Upper lobe of right lung (tissue), 1 donor: ENCODE measurements around the gene SLC22A1. TPM values are rescaled to one million over a fixed set of nuclear protein-coding genes. Genes with fewer than 3 reads are reported as not detected.
A peak's percentile ranks its signal among the peaks of the same experiment; 100 is the strongest.

ENCODE experiments used
- ATAC-seq: fragments of 200-7000 bp; cut with Tn5 transposase; one replicate; pipeline ENCODE4 v1.9.1; 2020; ENCODE audit warnings: mild to moderate bottlenecking, moderate library complexity
- DNase-seq: peaks from one replicate; pipeline ENCODE4 v3.0.0-alpha.2; 2020
- H3K27ac ChIP-seq: fragments of 200-600 bp; one replicate; pipeline ENCODE4 v1.8.0; 2022
- H3K27me3 ChIP-seq: fragments of 200-600 bp; one replicate; pipeline ENCODE4 v1.8.0; 2022; ENCODE audit warnings: mild to moderate bottlenecking
- H3K36me3 ChIP-seq: fragments of 200-600 bp; one replicate; pipeline ENCODE4 v1.8.0; 2022
- H3K4me1 ChIP-seq: fragments of 200-600 bp; one replicate; pipeline ENCODE4 v1.8.0; 2022
- H3K4me3 ChIP-seq: fragments of 200-600 bp; one replicate; pipeline ENCODE4 v1.8.0; 2022; ENCODE audit warnings: mild to moderate bottlenecking
- H3K9me3 ChIP-seq: fragments of 200-600 bp; one replicate; pipeline ENCODE4 v1.8.0; 2022
- CTCF ChIP-seq: fragments of 200-600 bp; IDR thresholded peaks from one replicate; pipeline ENCODE4 v1.8.0; 2022; ENCODE audit warnings: antibody characterized with exemption
- intact Hi-C: fragments of 100-400 bp; cut with DNase I; formaldehyde crosslinking; loops from one replicate; pipeline ENCODE4 v1.11.0; 2022
- total RNA-seq: library from RNA; stranded (reverse); fragmentation: NEBNext Ultra II Directional; extraction: Animal tissue kit (Norgen Biotek cat#: 25700); gene quantifications from one replicate; pipeline ENCODE4 v1.2.1, GENCODE V29; 2021
- donor health status: DM: no; HTN: yes; CAD: no; lungs with severe emphysema.

Gene SLC22A1
- total RNA-seq, 1 donor from 2014 or later, result 2.7 TPM

GRCh38 chr6:160084198-160084776 is 37.3 kb upstream of the SLC22A1 start:
- intact Hi-C loops, result no loop called here
- ATAC-seq (no peak), DNase-seq (no peak)
- peaks cover 96% of the 10 kb centered on the region for H3K36me3 ChIP-seq
- H3K4me3 ChIP-seq, result no peak overlapping the region
- no peak for TF ChIP-seq CTCF
- no peak overlapping the region for H3K27ac ChIP-seq
- H3K27me3 ChIP-seq, result no peaks in the 10 kb centered on the region
- no peaks in the 10 kb centered on the region for H3K9me3 ChIP-seq
- no peaks in the 10 kb centered on the region for H3K4me1 ChIP-seq

- Histone ChIP-seq H3K4me3 (no peak overlapping the region), H3K4me1 (no peaks in the 10 kb centered on the region), H3K27me3 (no peaks in the 10 kb centered on the region), H3K27ac (no peak overlapping the region), H3K36me3 (peaks cover 96% of the 10 kb centered on the region), H3K9me3 (no peaks in the 10 kb centered on the region)
- DNase-seq (no peak), ATAC-seq (no peak)
- TF ChIP-seq CTCF, result no peak
- intact Hi-C loops, result no loop called here
These were observed 36.4 kb upstream of the SLC22A1 start for GRCh38 chr6:160085226-160085625.

GRCh38 chr6:160085713-160086505 is 35.7 kb upstream of the SLC22A1 start:
- no peaks in the 10 kb centered on the region for H3K4me1 ChIP-seq
- no peak overlapping the region for H3K27ac ChIP-seq
- H3K9me3 ChIP-seq, result no peaks in the 10 kb centered on the region
- intact Hi-C loops, result no loop called here
- no peaks in the 10 kb centered on the region for H3K27me3 ChIP-seq
- DNase-seq (no peak), ATAC-seq (peak; percentile 61)
- TF ChIP-seq CTCF, result no peak
- peaks cover 95% of the 10 kb centered on the region for H3K36me3 ChIP-seq
- no peak overlapping the region for H3K4me3 ChIP-seq

- Histone ChIP-seq H3K36me3 (peaks cover 95% of the 10 kb centered on the region), H3K27ac (no peak overlapping the region), H3K4me1 (no peaks in the 10 kb centered on the region), H3K4me3 (no peak overlapping the region), H3K9me3 (no peaks in the 10 kb centered on the region), H3K27me3 (no peaks in the 10 kb centered on the region)
- TF ChIP-seq CTCF, result no peak
- intact Hi-C loops, result no loop called here
- no peak for ATAC-seq
- DNase-seq, result no peak
These were observed 34.9 kb upstream of the SLC22A1 start for GRCh38 chr6:160086754-160087153.

GRCh38 chr6:160088069-160088783 is 33.4 kb upstream of the SLC22A1 start:
- intact Hi-C loops, result no loop called here
- Histone ChIP-seq H3K4me1 (no peaks in the 10 kb centered on the region), H3K27ac (no peak overlapping the region), H3K4me3 (no peak overlapping the region), H3K9me3 (no peaks in the 10 kb centered on the region), H3K27me3 (no peaks in the 10 kb centered on the region), H3K36me3 (peaks cover 96% of the 10 kb centered on the region)
- TF ChIP-seq CTCF, result peak; percentile 53
- no peak for DNase-seq
- peak; percentile 39 for ATAC-seq
